AG04449 (cell line): ENCODE data around the gene REC8.
A peak's percentile ranks its signal among the peaks of the same experiment; 100 is the strongest.

ENCODE experiments used
- CTCF ChIA-PET: fragments of 350-600 bp; formaldehyde crosslinking; extraction: SDS; loops from one replicate; lab custom pipeline; 2021; ENCODE audit warnings: antibody characterized with exemption; lab: Yijun Ruan, JAX
- POLR2A ChIA-PET: fragments of 400-600, 350-600 bp; formaldehyde crosslinking; extraction: SDS; loops from one replicate; lab custom pipeline; 2020; ENCODE audit warnings: antibody characterized with exemption, inconsistent platforms; lab: Yijun Ruan, JAX
- DNase-seq: peaks from one replicate; pipeline ENCODE4 v3.0.0-alpha.2; 2010; ENCODE audit warnings: low read depth, low spot score
- H3K4me3 ChIP-seq: 2 replicates; pipeline ENCODE4 v1.5.1; 2011; ENCODE audit warnings: low read depth, mild to moderate bottlenecking, control low read depth, low read length
- TF ChIP-seq, protein P1 (sequence below): IDR thresholded peaks from one replicate; pipeline ENCODE4 v1.5.1; 2011; ENCODE audit warnings: mild to moderate bottlenecking, moderate library complexity, low read length, control low read depth, inconsistent platforms; ENCODE audit not compliant: insufficient read depth; ENCODE audit errors: missing control alignments

The REC8 gene

DNA sequence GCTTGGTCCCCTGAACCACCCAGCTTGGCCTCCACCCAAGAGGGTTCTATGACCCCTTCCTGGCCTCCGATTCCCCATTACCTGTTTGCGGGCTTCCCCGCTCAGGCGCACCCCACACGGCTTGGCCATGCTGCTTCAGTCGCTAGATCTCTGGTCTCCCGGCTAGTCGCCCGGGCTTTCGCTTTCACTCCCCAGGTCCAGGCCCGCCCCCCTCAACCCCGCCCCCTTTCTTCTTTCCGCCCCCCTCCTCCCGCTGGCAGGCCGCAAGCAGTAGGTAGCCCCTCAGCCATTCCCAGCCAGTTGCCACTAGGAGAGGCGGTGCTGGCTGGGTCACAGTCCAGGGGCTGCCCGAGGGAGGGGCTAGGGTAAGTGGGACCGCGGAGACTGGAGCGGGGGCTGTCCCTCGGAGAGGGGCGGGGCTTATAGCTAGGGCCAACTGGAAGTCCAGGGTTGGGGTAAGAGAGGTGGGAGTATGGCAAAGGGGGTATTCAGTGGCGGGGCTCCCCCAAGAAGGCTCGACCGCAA lies 25.4 kb upstream of the REC8 start, which contains the start of gene PSME2:
Gene PSME2, minus strand, starts transcription at position 158 of the 525 bp plus-strand sequence. Its CDS starts 29 bp downstream, at position 129.
- peak; percentile 76 for DNase-seq
- TF ChIP-seq, protein P1, sequence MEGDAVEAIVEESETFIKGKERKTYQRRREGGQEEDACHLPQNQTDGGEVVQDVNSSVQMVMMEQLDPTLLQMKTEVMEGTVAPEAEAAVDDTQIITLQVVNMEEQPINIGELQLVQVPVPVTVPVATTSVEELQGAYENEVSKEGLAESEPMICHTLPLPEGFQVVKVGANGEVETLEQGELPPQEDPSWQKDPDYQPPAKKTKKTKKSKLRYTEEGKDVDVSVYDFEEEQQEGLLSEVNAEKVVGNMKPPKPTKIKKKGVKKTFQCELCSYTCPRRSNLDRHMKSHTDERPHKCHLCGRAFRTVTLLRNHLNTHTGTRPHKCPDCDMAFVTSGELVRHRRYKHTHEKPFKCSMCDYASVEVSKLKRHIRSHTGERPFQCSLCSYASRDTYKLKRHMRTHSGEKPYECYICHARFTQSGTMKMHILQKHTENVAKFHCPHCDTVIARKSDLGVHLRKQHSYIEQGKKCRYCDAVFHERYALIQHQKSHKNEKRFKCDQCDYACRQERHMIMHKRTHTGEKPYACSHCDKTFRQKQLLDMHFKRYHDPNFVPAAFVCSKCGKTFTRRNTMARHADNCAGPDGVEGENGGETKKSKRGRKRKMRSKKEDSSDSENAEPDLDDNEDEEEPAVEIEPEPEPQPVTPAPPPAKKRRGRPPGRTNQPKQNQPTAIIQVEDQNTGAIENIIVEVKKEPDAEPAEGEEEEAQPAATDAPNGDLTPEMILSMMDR: no peak
- H3K4me3 ChIP-seq: peak within 1 kb of the TSS; percentile 92
- POLR2A ChIA-PET: interaction anchor here (0.5 to 2.5 kb wide), 11 partner anchors 9 to 79 kb away, joined by 3 to 14 read pairs (median 5); partner anchors contain the start of genes DCAF11, IPO4, IRF9 and NRL
- CTCF ChIA-PET: interaction anchor here (0.9 to 8.8 kb wide), 9 partner anchors 9 to 164 kb away, joined by 3 to 165 read pairs (median 11); partner anchors contain the start of genes IRF9 and LTB4R2

DNA sequence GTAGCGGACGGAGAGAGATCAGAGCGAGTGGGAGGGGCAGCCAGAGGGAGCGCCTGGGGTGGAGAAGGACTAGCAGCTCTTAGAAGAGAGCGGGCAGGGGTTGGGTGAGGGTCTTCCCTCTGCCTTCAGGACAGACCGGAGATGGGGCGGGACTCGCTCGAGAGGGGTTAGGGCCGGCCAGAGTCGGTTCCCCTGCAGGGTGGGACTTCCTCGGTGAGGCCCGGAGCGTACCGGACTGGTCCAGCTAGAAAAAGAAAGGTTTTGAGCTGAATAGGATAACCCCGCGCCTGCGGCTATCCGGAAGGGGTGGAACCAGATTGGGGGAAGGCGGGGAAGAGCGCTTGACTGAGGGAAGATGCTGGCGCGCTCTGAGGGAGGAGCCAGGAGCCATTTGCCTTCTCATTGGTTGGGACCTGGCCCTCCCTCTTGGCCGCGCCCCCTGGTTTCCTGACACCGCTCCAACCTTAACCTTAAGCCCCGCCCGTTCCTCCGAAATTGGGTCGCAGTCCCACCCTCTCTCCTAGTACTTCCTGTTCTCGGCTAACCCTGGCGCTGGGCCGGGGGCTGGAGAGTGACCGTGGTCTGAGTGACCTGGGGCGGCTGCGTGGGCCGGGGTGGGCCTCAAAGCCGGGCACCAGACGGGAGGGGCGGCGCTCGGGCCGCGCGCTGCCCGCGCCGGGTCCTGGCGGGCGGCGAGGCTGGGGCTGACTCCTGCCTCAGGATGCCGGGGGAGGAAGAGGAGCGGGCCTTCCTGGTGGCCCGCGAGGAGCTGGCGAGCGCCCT lies 24.7 kb upstream of the REC8 start, which contains the start of gene RNF31:
Gene RNF31, plus strand, starts transcription at position 521 of the 783 bp plus-strand sequence. Its CDS starts 201 bp downstream, at position 722.
- ChIA-PET POLR2A (interaction anchor here (0.6 to 2.5 kb wide), 12 partner anchors 9 to 80 kb away, joined by 3 to 14 read pairs (median 4); partner anchors contain the start of genes DCAF11, IPO4, IRF9 and NRL), CTCF (interaction anchor here (1.6 to 8.8 kb wide), 8 partner anchors 9 to 163 kb away, joined by 4 to 165 read pairs (median 11); partner anchors contain the start of genes IRF9 and LTB4R2)
- TF ChIP-seq, protein P1: no peak
- peak within 1 kb of the TSS; percentile 92 for H3K4me3 ChIP-seq
- DNase-seq: peak; percentile 88

DNA sequence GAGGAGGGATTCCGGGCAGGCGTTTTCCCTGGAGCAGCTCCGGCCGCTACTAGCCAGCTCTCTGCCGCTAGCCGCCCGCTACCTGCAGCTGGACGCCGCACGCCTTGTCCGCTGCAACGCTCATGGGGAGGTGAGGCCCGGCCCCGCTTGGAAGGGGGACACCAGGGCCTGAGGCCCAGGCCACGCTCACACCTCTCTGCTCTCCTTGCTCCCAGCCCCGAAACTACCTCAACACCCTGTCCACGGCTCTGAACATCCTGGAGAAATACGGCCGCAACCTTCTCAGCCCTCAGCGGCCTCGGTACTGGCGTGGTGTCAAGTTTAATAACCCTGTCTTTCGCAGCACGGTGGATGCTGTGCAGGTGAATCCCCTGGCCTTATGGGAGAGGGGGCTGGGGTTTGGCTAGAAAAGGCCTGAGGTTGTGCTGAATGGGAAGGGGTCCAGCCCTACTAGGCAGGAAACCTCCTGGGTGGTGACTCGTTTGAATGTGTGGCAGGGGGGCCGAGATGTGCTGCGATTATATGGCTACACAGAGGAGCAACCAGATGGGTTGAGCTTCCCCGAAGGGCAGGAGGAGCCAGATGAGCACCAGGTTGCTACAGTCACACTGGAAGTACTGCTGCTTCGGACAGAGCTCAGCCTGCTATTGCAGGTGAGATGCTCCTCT lies 24.0 kb upstream of the REC8 start:
- CTCF ChIA-PET: interaction anchor here (1.6 to 8.8 kb wide), 6 partner anchors 8 to 162 kb away, joined by 4 to 165 read pairs (median 11); partner anchors contain the start of genes IRF9 and LTB4R2
- H3K4me3 ChIP-seq: peak overlapping the region; percentile 92
- TF ChIP-seq, protein P1: no peak
- no peak for DNase-seq
- POLR2A ChIA-PET: interaction anchor here (1.1 to 2.5 kb wide), 6 partner anchors 8 to 40 kb away, joined by 3 to 14 read pairs (median 8); partner anchors contain the start of genes DCAF11, IPO4, IRF9 and NRL

DNA sequence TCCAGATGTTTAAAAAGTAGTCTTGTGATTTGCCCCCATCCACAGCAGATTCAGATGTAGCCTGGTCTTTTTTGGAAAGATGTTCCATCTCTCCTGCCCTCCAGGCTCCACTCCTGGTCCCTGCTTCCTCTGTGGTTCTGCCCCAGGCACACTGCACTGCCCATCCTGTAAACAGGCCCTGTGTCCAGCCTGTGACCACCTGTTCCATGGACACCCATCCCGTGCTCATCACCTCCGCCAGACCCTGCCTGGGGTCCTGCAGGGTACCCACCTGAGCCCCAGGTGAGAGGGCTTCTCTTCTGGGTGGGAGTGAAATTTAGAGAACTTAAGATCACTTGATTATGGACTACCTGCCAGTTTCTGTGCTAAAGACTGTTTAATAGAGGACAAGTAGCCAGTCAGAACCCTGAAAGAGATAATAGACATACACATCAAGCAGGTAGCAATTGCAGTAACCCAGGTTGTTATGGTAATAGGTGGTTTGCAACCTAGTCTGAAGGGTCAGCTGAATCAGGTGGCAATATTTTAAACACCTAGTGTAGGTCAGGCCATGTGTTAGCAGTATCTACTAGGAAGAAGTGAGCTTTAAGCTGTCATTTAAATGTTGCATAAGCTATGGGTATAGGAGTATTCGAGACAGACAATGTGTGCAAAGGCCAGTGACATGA lies 22.4 kb upstream of the REC8 start:
- POLR2A ChIA-PET: interaction anchor here (2.2 kb wide), 1 partner anchor 8 kb away, joined by 7 read pairs; the partner anchor contains the start of gene EMC9
- DNase-seq: no peak
- TF ChIP-seq, protein P1: no peak

DNA sequence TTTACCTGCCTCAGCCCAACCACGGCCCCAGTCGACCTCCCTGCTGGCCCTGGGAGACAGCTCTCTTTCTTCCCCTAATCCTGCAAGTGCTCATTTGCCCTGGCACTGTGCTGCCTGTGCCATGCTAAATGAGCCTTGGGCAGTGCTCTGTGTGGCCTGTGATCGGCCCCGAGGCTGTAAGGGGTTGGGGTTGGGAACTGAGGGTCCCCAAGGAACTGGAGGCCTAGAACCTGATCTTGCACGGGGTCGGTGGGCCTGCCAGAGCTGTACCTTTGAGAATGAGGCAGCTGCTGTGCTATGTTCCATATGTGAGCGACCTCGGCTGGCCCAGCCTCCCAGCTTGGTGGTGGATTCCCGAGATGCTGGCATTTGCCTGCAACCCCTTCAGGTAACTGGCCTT lies 21.8 kb upstream of the REC8 start:
- DNase-seq: no peak
- ChIA-PET POLR2A (interaction anchor here (0.6 to 2.2 kb wide), 2 partner anchors 9 to 79 kb away, joined by 5 to 7 read pairs; partner anchors contain the start of gene EMC9), CTCF (interaction anchor here (1.1 to 8.8 kb wide), 3 partner anchors 10 to 42 kb away, joined by 3 to 165 read pairs (median 4); partner anchors contain the start of genes IRF9 and REC8)
- H3K4me3 ChIP-seq: no peak overlapping the region
- TF ChIP-seq, protein P1: no peak

More for the DNA sequence above, 22.4 kb upstream of the REC8 start:
- H3K4me3 ChIP-seq: no peak overlapping the region
- CTCF ChIA-PET: interaction anchor here (1.1 to 8.8 kb wide), 2 partner anchors 11 to 41 kb away, joined by 4 to 165 read pairs; partner anchors contain the start of gene IRF9
